Hematopoietic multipotent progenitor cell treated with erythropoietin and hydrocortisone succinate and interleukin-3 and kit ligand, for 4 days (in vitro differentiated cells): ENCODE measurements around the gene PSMB3.

Experiments used
- DNase-seq: peaks from one replicate; pipeline ENCODE4 v3.0.0-alpha.2; 2015

PSMB3 gene

GRCh38 chr17:38733982-38734973 is 18.3 kb upstream of the PSMB3 start:
- DNase-seq = peak; percentile 45

GRCh38 chr17:38735161-38735997 is 17.2 kb upstream of the PSMB3 start:
- peak; percentile 70 for DNase-seq

- no peak for DNase-seq
These were observed 14.4 kb upstream of the PSMB3 start for GRCh38 chr17:38738007-38738662.

GRCh38 chr17:38738686-38739085 is 13.9 kb upstream of the PSMB3 start:
- no peak for DNase-seq

- no peak for DNase-seq
These were observed 13.2 kb upstream of the PSMB3 start for GRCh38 chr17:38739305-38739704.

GRCh38 chr17:38740044-38740443 is 12.5 kb upstream of the PSMB3 start:
- no peak for DNase-seq

- no peak for DNase-seq
These were observed 11.7 kb upstream of the PSMB3 start for GRCh38 chr17:38740806-38741205.

- no peak for DNase-seq
These were observed 11.1 kb upstream of the PSMB3 start for GRCh38 chr17:38741461-38741860.

- DNase-seq = no peak
These were observed 10.6 kb upstream of the PSMB3 start for GRCh38 chr17:38741921-38742410.

- DNase-seq = peak; percentile 47
These were observed 9.9 kb upstream of the PSMB3 start for GRCh38 chr17:38742411-38743308.

GRCh38 chr17:38743556-38744171 is 8.9 kb upstream of the PSMB3 start:
- no peak for DNase-seq

- no peak for DNase-seq
These were observed 7.0 kb upstream of the PSMB3 start for GRCh38 chr17:38745545-38745944.

GRCh38 chr17:38746004-38746848 is 6.3 kb upstream of the PSMB3 start:
- no peak for DNase-seq

GRCh38 chr17:38746849-38747462 is 5.6 kb upstream of the PSMB3 start:
- no peak for DNase-seq

GRCh38 chr17:38747463-38748148 is 4.9 kb upstream of the PSMB3 start:
- DNase-seq = no peak

GRCh38 chr17:38748149-38748891 is 4.2 kb upstream of the PSMB3 start, which contains the start of gene PCGF2:
Gene PCGF2, minus strand, starts transcription at chr17:38748336. Its CDS starts 7,934 bp downstream, at chr17:38740402.
- no peak for DNase-seq

- DNase-seq = no peak
These were observed 3.7 kb upstream of the PSMB3 start for GRCh38 chr17:38748892-38749222.

- DNase-seq = peak; percentile 34
These were observed 3.1 kb upstream of the PSMB3 start for GRCh38 chr17:38749223-38750043.
